ENCODE measurements around the gene SPAG6.
"Not testable (repeated sequence)": the region's sequence is repeated elsewhere in the genome, so short reads cannot be mapped to it uniquely, and the experiment has no call there.

The SPAG6 gene

GRCh38 chr10:22344249-22344648, 1.0 kb upstream of the SPAG6 start:
- Histone ChIP-seq H3K27me3 (ENCODE audit: insufficient read depth, low read length) (peaks cover 100% of the 10 kb centered on the region), H3K4me3 (ENCODE audit: low read length) (no peak overlapping the region), H3K4me1 (ENCODE audit: insufficient read depth, low read length) (peaks cover 6% of the 10 kb centered on the region), H3K36me3 (ENCODE audit: insufficient read depth, low read length) (no peaks in the 10 kb centered on the region), H3K9me3 (ENCODE audit: insufficient read depth, low read depth, low read length) (no peaks in the 10 kb centered on the region), H3K27ac (ENCODE audit: low read depth, low read length) (no peak overlapping the region), H3K9ac (ENCODE audit: low read depth, low read length) (no peak overlapping the region)
- 33% methylated on average over 1 of the region's 1 CpG for WGBS

DNA sequence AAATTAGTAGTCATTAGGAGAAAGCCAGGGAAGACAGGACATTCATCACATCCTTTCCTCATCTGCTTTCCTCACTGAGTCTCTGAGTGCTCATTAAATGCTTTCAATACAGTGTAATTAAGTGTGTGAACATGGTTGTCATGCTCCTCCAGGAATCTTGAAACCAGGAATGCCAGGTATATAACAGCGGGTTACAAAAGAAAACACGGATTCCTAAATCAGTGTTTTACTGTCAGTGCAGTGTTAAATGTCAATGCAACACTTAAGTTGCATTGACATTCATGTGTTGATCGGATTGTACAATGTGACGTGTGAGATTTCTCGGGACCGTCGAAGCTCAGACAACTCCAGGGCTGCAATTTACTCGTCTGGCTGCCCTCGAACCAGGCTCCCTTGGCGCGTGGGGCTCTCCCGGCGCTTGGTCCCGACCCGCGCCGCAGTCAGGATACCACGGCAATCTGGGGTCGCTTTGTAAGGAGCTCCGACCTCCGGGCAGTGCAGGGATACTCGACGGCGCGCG, 455 bp upstream of the SPAG6 start:
- Histone ChIP-seq H3K27ac (ENCODE audit: low read depth, low read length) (no peak overlapping the region), H3K9ac (ENCODE audit: low read depth, low read length) (no peak overlapping the region), H3K4me3 (ENCODE audit: low read length) (peak overlapping the region; percentile 57), H3K9me3 (ENCODE audit: insufficient read depth, low read depth, low read length) (no peaks in the 10 kb centered on the region), H3K27me3 (ENCODE audit: insufficient read depth, low read length) (peaks cover 99% of the 10 kb centered on the region), H3K4me1 (ENCODE audit: insufficient read depth, low read length) (peaks cover 3% of the 10 kb centered on the region), H3K36me3 (ENCODE audit: insufficient read depth, low read length) (no peaks in the 10 kb centered on the region)
- 7% methylated on average over 26 of the region's 26 CpGs for WGBS

DNA sequence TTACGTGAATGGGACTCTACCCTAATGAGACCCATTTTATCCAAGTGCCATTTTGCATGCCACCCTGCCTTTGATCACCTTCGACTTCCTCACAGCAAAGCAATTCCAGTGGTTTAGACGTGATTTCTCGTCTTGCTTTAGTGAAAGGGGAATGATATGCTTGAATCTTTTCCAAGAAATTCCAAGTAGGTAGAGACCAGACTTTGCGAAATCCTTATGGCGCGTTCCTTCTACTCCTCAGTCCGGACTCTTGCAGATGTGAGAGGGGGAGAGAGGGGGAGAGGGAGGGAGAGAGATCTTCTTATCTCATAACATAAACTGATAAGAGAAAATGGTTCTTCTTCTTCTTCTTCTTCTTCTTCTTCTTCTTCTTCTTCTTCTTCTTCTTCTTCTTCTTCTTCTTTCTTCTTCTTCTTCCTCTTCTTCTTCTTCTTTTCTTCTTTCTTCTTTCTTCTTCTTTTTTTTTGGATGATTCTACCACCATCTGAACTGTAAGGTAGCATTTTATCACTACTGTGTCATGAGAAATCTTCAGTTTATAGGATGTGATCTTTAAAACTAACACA, 883 bp downstream of the SPAG6 start:
- Histone ChIP-seq H3K4me3 (ENCODE audit: low read length) (peak overlapping the region; percentile 57), H3K4me1 (ENCODE audit: insufficient read depth, low read length) (no peaks in the 10 kb centered on the region; the same call in 1 of the 2 replicates), H3K27ac (ENCODE audit: low read depth, low read length) (no peak overlapping the region), H3K36me3 (ENCODE audit: insufficient read depth, low read length) (no peaks in the 10 kb centered on the region), H3K9ac (ENCODE audit: low read depth, low read length) (no peak overlapping the region), H3K9me3 (ENCODE audit: insufficient read depth, low read depth, low read length) (no peaks in the 10 kb centered on the region), H3K27me3 (ENCODE audit: insufficient read depth, low read length) (peaks cover 89% of the 10 kb centered on the region)
- 16% methylated on average over 7 of the region's 8 CpGs for WGBS

DNA sequence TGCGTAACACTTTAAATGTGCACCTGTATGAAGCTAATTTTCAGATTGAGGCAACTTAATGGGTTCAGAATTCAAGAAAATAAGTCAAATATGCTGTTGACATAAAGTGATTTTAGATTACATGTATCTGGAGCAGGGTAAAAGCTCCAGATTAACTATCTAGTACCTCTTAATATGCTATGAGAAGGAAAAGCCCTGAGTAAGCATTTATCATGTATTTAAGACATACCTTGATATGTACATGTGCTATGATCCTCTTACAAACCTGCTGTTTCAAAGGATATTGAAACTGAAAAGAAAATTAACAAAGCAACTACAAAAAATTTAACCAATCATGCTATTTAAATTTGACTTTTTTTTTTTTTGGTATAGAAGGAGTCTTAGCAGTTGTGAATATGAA, 4.5 kb downstream of the SPAG6 start:
- no peaks in the 10 kb centered on the region for H3K4me1 ChIP-seq (ENCODE audit: insufficient read depth, low read length)
- H3K9ac ChIP-seq (ENCODE audit: low read depth, low read length), result no peak overlapping the region
- H3K27ac ChIP-seq (ENCODE audit: low read depth, low read length), result no peak overlapping the region
- H3K9me3 ChIP-seq (ENCODE audit: insufficient read depth, low read depth, low read length), result no peaks in the 10 kb centered on the region
- H3K36me3 ChIP-seq (ENCODE audit: insufficient read depth, low read length), result no peaks in the 10 kb centered on the region
- 94% methylated on average over 1 of the region's 1 CpG for WGBS
- no peak overlapping the region for H3K4me3 ChIP-seq (ENCODE audit: low read length)
- H3K27me3 ChIP-seq (ENCODE audit: insufficient read depth, low read length), result peaks cover 53% of the 10 kb centered on the region

- WGBS, result 88% methylated on average over 5 of the region's 5 CpGs
- Histone ChIP-seq H3K4me1 (ENCODE audit: insufficient read depth, low read length) (no peaks in the 10 kb centered on the region), H3K9me3 (ENCODE audit: insufficient read depth, low read depth, low read length) (no peaks in the 10 kb centered on the region), H3K36me3 (ENCODE audit: insufficient read depth, low read length) (no peaks in the 10 kb centered on the region), H3K4me3 (ENCODE audit: low read length) (no peak overlapping the region), H3K27ac (ENCODE audit: low read depth, low read length) (no peak overlapping the region), H3K9ac (ENCODE audit: low read depth, low read length) (no peak overlapping the region), H3K27me3 (ENCODE audit: insufficient read depth, low read length) (peaks cover 39% of the 10 kb centered on the region)
These were observed 5.9 kb downstream of the SPAG6 start for GRCh38 chr10:22351131-22351703.

GRCh38 chr10:22356324-22356873, 11.1 kb downstream of the SPAG6 start:
- H3K36me3 ChIP-seq (ENCODE audit: insufficient read depth, low read length), result no peaks in the 10 kb centered on the region
- no peak overlapping the region for H3K9ac ChIP-seq (ENCODE audit: low read depth, low read length)
- H3K27ac ChIP-seq (ENCODE audit: low read depth, low read length), result no peak overlapping the region
- no peak overlapping the region for H3K4me3 ChIP-seq (ENCODE audit: low read length)
- no peaks in the 10 kb centered on the region for H3K27me3 ChIP-seq (ENCODE audit: insufficient read depth, low read length)
- H3K4me1 ChIP-seq (ENCODE audit: insufficient read depth, low read length), result no peaks in the 10 kb centered on the region
- 98% methylated on average over 4 of the region's 4 CpGs for WGBS
- H3K9me3 ChIP-seq (ENCODE audit: insufficient read depth, low read depth, low read length), result no peaks in the 10 kb centered on the region

DNA sequence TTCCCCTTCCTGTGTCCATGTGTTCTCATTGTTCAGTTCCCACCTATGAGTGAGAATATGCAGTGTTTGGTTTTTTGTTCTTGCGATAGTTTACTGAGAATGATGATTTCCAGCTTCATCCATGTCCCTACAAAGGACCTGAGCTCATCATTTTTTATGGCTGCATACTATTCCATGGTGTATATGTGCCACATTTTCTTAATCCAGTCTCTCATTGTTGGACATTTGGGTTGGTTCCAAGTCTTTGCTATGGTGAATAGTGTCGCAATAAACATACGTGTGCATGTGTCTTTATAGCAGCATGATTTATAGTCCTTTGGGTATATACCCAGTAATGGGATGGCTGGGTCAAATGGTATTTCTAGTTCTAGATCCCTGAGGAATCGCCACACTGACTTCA, 12.5 kb downstream of the SPAG6 start:
- not testable (repeated sequence) for H3K27ac ChIP-seq (ENCODE audit: low read depth, low read length); H3K36me3 ChIP-seq (ENCODE audit: insufficient read depth, low read length); H3K27me3 ChIP-seq (ENCODE audit: insufficient read depth, low read length); H3K4me3 ChIP-seq (ENCODE audit: low read length); H3K9me3 ChIP-seq (ENCODE audit: insufficient read depth, low read depth, low read length); H3K4me1 ChIP-seq (ENCODE audit: insufficient read depth, low read length); H3K9ac ChIP-seq (ENCODE audit: low read depth, low read length)
- no CpG with 5 or more reads among the region's 4 CpGs for WGBS

DNA sequence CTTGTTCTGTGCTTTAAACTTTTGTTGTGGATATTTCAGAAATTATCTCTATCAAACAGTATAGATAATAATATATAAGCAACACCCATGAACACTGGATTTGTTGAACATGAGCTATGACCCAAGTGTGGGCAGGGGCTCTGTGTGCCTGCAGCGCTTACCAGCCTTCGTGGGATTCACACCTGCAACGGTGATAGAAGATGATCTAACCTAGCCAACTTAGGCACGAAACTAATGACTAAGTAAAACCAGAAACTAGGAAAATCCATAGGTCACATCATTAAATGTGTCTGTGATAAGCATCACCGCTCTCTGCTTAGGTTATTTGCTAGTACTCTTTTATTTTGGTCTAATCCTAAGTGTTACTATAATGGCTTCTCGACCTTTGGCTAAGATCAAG, 18.0 kb downstream of the SPAG6 start:
- no peaks in the 10 kb centered on the region for H3K9me3 ChIP-seq (ENCODE audit: insufficient read depth, low read depth, low read length)
- H3K4me3 ChIP-seq (ENCODE audit: low read length), result no peak overlapping the region
- no peak overlapping the region for H3K9ac ChIP-seq (ENCODE audit: low read depth, low read length)
- H3K36me3 ChIP-seq (ENCODE audit: insufficient read depth, low read length), result no peaks in the 10 kb centered on the region
- H3K27ac ChIP-seq (ENCODE audit: low read depth, low read length), result no peak overlapping the region
- WGBS, result 95% methylated on average over 5 of the region's 6 CpGs
- no peaks in the 10 kb centered on the region for H3K4me1 ChIP-seq (ENCODE audit: insufficient read depth, low read length)
- H3K27me3 ChIP-seq (ENCODE audit: insufficient read depth, low read length), result no peaks in the 10 kb centered on the region

GRCh38 chr10:22364407-22365140, 19.3 kb downstream of the SPAG6 start:
- Histone ChIP-seq H3K9me3 (ENCODE audit: insufficient read depth, low read depth, low read length) (no peaks in the 10 kb centered on the region), H3K4me1 (ENCODE audit: insufficient read depth, low read length) (no peaks in the 10 kb centered on the region), H3K36me3 (ENCODE audit: insufficient read depth, low read length) (no peaks in the 10 kb centered on the region), H3K27ac (ENCODE audit: low read depth, low read length) (no peak overlapping the region), H3K9ac (ENCODE audit: low read depth, low read length) (no peak overlapping the region), H3K27me3 (ENCODE audit: insufficient read depth, low read length) (no peaks in the 10 kb centered on the region), H3K4me3 (ENCODE audit: low read length) (no peak overlapping the region)
- WGBS, result 90% methylated on average over 4 of the region's 5 CpGs

GRCh38 chr10:22365233-22365632, 19.9 kb downstream of the SPAG6 start:
- no peaks in the 10 kb centered on the region for H3K4me1 ChIP-seq (ENCODE audit: insufficient read depth, low read length)
- no peak overlapping the region for H3K9ac ChIP-seq (ENCODE audit: low read depth, low read length)
- no peak overlapping the region for H3K4me3 ChIP-seq (ENCODE audit: low read length)
- no peaks in the 10 kb centered on the region for H3K27me3 ChIP-seq (ENCODE audit: insufficient read depth, low read length)
- H3K27ac ChIP-seq (ENCODE audit: low read depth, low read length), result no peak overlapping the region
- WGBS, result 91% methylated on average over 1 of the region's 1 CpG
- no peaks in the 10 kb centered on the region for H3K9me3 ChIP-seq (ENCODE audit: insufficient read depth, low read depth, low read length)
- no peaks in the 10 kb centered on the region for H3K36me3 ChIP-seq (ENCODE audit: insufficient read depth, low read length)

DNA sequence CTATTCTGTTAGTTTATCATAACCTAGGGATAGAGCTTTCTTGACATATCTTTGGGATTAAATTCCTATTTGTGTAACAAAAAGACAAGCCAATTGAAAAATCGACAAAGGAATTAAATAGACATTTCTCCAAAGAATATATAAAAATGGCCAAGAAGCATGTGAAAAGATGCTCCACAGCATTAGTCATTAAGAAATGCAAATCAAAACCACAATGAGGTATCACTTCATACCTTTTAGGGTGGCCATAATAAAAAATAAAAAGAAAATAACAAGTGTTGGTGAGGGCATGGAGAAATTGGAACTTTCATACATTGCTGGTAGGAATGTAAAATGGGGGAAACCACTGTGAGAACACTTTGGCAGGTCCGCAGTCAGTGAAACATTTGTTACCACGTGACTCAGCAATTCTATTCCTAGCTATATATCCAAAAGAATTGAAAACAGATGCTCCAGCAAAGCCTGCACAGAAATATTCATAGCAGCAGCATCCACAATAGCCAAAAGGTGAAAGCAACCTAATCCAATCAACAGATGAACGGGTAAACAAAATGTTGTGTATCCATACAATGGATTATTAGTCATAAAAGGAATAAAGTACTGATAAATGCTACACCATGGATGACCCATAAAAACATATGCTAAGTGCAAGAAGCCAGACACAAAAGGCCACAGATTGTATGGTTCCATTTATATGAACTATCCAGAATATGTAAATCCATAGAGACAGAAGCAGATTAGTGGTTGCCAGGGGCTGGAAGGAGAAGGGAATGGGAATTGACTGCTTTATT, 20.5 kb downstream of the SPAG6 start:
- no peaks in the 10 kb centered on the region for H3K9me3 ChIP-seq (ENCODE audit: insufficient read depth, low read depth, low read length)
- H3K4me3 ChIP-seq (ENCODE audit: low read length), result no peak overlapping the region
- H3K36me3 ChIP-seq (ENCODE audit: insufficient read depth, low read length), result no peaks in the 10 kb centered on the region
- H3K9ac ChIP-seq (ENCODE audit: low read depth, low read length), result no peak overlapping the region
- H3K27ac ChIP-seq (ENCODE audit: low read depth, low read length), result no peak overlapping the region
- no peaks in the 10 kb centered on the region for H3K4me1 ChIP-seq (ENCODE audit: insufficient read depth, low read length)
- WGBS, result 85% methylated on average over 4 of the region's 4 CpGs
- H3K27me3 ChIP-seq (ENCODE audit: insufficient read depth, low read length), result no peaks in the 10 kb centered on the region
